A172 (cell line): ENCODE measurements around the gene RMDN2. TPM values are rescaled to one million over a fixed set of nuclear protein-coding genes. Genes with fewer than 3 reads are reported as not detected.
A peak's percentile ranks its signal among the peaks of the same experiment; 100 is the strongest.
"Not testable (repeated sequence)": the region's sequence is repeated elsewhere in the genome, so short reads cannot be mapped to it uniquely, and the experiment has no call there.

Source experiments
- DNase-seq: peaks from one replicate; pipeline ENCODE4 v3.0.0-alpha.2; 2015; ENCODE audit warnings: low spot score
- total RNA-seq: library from RNA; depleted of rRNA; stranded (reverse); fragments of >200 nt; shearing (Covaris generic); gene quantifications from 2 replicates; pipeline ENCODE4 v1.2.3, GENCODE V29; 2014

Gene RMDN2
- total RNA-seq, 1 experiment from 2014 or later, result 4.5 TPM

DNA sequence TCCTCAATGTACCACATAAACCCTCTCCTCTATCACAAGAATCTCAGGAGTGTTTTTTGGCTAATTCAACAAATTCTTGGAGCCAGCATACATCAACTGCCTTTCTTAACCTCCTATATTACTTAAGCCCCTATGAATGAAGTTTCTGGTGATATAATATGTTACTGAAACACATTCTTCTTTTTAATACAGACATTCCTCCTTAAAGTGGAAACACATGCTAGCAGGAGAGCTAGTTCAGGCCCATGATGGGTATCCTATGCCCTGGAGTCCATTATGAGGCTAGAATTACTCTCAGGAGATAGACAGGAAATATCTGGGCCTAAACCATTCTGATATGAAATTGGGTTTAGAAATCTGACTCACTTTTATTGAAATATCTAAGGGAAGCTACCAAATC is 26.6 kb upstream of the RMDN2 start:
- DNase-seq, result no peak

DNA sequence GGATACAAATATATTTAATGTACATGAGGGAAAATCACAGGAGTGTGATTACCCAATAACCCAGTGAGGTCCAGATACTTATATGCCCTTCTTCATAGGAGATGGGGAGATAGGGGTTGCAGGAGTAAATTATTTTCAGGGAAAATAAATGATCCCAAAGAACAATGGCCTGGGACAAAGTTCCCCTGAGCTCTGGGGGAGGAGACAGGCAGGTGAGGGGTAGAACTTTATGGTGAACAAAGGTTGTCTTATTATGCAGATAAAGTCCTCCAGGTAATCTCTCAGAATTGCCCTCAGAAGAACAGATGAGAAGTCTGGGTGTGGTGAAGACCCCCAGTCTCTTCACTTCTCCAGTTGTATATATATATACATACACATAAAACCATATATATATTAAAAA is 22.1 kb upstream of the RMDN2 start:
- no peak for DNase-seq

DNA sequence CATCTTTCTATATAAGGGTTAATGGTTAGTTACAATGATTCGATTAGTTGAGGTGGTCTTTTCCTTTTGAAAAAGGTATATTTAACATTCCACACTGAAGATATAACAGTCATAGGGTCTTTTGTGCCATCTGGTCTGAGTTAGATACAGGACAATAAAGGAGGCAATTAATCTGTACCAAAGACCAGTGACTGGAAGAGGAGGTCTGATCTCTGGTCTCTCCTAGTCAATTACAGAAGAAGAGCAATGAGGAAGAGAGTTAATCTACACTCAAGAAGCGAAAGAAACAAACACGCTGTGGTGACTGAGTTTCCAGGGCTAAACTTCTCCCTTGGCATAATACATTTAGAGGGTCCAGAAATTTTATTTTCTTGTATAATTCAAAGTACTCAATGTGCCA is 20.7 kb upstream of the RMDN2 start:
- DNase-seq, result no peak

DNA sequence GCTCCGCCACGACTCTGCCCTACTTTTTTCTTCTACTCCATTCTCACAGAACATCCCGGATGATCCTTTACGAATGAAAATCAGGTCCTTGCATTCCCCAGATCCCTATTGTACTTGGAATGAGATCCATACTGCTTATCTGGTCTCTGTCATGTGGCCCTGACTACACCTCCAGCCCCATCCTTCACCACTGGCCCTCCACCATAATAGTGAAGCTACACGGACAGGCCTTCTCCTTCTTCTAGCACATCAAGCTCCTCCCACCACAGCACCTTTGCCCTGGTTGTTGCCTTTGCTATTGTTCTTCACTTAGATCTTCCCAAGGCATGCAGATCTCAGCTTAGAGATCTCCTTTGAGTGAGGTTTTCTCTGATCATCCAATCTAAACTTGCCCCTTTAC is 20.1 kb upstream of the RMDN2 start:
- DNase-seq, result no peak

GRCh38 chr2:37906131-37906530 is 19.0 kb upstream of the RMDN2 start:
- DNase-seq, result no peak

- no peak for DNase-seq
Measured at GRCh38 chr2:37907501-37908225, 17.4 kb upstream of the RMDN2 start.

DNA sequence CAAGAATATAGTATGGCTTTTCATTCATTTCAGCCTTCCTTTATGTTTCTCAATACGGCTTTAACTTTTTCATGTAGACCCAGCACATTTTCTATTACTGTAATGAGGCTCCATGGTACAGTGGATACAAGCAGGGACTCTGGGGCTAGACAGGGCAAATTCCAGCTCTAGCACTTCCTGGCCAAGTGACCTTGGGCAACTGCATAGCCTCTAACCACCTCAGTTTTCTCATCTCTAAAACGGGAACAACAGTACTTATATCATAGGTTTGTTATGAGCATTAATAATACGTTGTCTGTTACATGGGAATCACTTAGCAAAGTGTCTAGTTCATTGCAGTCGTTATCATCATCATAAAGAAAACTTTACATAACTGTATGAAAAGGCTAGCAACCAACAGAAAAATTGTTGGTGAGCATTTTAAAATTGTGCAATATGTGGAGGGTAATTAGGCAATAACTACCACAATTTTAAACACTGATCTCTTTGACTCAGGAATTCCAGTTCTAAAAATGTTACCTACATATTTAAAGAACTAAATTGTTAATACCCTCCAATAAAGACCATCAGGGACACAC is 13.7 kb upstream of the RMDN2 start:
- no peak for DNase-seq

- DNase-seq, result no peak
Measured at GRCh38 chr2:37912056-37912455, 13.0 kb upstream of the RMDN2 start.

DNA sequence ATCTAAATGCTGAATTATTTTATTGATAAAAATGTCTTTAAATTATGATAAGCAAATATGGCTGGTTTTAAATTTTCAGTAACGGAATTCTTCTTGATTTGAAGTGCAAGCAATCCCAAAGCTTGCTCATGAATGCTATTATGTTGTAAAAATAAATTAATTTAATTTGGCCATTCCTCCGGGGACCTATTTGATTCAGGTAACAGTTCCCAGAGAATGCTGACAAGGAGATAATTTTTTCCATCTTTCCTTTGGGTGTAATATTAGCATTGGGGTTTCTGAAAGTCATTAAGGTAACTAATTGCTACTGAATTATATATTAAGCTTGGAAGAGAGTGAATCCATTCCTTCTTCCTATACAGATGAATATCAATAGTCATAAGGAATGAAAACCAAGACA is 12.5 kb upstream of the RMDN2 start:
- DNase-seq, result no peak

- no peak for DNase-seq
Measured at GRCh38 chr2:37914340-37914739, 10.7 kb upstream of the RMDN2 start.

GRCh38 chr2:37915773-37916172 is 9.3 kb upstream of the RMDN2 start:
- no peak for DNase-seq

GRCh38 chr2:37916512-37917082 is 8.5 kb upstream of the RMDN2 start:
- peak; percentile 69 for DNase-seq

- no peak for DNase-seq
Measured at GRCh38 chr2:37917281-37918228, 7.5 kb upstream of the RMDN2 start.

DNA sequence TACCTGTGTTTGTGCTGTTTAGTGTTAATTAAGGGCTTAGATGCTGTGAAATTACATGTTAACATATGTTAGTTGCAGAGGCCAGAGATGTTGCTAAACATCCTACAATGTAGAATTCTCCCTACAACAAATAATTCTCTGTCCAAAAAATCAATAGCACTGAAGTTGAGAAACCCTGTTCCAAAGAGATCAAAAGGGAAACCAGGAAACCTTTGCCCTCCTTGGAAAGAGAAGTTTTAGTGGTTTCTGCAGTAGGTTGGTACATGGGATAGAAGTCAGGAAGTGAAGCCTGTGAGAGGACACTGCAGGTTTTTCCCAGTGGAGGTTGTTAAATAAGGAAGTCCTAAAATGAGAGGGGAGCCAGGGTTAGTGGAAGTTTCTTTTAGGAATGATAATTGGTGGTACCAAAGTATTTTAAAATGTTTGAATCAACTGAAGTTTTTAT is 6.3 kb upstream of the RMDN2 start:
- no peak for DNase-seq

- DNase-seq, result no peak
Measured at GRCh38 chr2:37919631-37920032, 5.5 kb upstream of the RMDN2 start.

DNA sequence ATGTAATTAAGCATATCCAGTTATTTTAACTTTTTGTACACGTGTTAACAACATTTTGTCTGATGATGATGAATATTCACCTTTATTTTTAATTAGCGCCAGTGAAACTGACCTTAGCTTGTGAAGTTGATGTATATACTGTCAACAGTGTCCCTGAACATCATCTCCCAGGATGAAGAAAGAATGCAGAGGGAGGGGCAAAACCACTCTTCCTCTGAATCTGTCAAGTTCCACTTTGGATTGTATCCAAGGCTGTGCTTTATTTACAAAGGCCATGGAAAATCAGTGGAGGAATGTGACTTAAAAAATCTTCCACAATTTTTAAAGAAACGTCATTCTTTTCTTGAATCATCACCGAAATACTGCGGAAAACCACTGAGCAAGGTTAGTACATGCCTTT is 4.5 kb upstream of the RMDN2 start:
- peak; percentile 82 for DNase-seq

- no peak for DNase-seq
Measured at GRCh38 chr2:37921781-37922180, 3.3 kb upstream of the RMDN2 start.

DNA sequence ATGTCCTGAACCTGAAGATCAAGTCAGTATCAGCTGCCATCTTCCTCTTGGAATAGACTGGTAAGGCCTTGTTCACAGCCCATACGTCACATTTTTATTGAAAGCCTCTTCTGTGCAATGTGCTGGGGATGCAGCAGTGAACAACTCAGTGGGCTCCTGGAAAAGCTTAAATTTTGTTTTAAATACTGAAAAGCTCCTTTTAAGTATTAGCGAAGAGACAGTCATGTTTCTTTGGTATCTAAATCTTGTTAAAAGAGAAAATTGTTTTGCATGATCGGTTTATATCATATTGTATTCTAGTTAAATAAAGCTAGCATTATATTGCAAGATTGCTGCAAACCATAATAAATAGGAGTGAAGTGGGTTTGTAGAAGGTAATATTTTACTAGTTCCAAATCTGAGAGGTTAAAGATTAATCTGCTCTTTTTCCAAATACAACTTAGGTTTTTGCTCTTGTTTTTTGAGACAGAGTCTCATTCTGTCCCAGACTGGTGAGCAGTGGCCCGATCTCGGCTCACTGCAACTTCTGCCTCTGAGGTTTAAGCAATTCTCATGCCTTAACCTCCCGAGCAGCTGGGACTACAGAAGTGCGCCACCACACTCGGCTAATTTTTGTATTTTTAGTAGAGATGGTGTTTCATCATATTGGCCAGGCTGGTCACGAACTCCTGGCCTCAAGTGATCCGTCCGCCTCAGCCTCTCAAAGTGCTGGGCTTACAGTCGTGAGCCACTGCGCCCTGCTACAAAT is 1.6 kb upstream of the RMDN2 start:
- no peak for DNase-seq

DNA sequence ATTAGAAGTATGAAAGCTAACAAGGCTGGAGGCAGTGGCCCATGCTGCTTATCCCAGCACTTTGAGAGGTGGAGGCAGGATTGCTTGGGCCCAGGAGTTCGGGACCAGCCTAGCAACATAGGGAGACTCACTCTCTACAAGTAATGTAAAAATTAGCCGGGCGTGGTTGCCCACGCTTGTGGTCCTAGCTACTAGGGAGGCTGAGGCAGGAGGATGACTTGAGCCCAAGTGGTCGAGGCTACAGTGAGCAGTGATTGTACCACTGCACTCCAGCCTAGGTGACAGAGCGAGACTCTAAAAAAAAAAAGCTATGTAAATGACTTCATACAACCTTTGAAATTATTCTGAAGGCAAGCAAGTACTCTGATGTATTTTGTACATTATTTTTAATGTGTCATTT is 1.5 kb downstream of the RMDN2 start:
- DNase-seq, result no peak

GRCh38 chr2:37928377-37928776 is 3.3 kb downstream of the RMDN2 start:
- no peak for DNase-seq

DNA sequence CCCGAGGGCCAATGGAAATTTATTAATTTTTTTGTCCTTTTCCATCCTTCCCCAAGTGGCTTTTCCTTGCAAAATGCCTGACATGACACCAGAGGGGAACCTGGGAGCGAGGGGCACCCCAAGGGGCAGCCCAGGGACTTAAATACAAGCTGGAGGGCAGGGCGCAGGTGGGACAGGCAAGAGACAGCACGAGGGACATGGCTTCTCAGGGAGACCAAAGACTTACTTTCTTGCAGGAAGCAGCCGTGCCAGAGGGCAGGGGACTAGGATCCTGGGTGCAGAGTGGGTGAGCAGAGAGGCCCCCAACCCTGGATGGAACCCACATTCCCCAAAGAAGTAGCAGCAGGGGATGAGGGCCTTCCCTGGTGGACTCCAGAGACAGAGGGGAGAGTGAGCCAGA is 5.3 kb downstream of the RMDN2 start:
- DNase-seq, result not testable (repeated sequence)

DNA sequence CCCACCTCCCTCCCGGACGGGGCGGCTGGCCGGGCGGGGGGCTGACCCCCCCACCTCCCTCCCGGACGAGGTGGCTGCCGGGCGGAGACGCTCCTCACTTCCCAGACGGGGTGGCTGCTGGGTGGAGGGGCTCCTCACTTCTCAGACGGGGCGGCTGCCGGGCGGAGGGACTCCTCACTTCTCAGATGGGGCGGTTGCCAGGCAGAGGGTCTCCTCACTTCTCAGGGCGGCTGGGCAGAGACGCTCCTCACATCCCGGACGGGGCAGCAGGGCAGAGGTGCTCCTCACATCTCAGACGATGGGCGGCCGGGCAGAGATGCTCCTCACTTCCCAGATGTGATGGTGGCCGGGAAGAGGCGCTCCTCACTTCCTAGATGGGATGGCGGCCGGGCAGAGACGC is 7.8 kb downstream of the RMDN2 start:
- not testable (repeated sequence) for DNase-seq
